OCI-M2 (cell line): ENCODE data around the gene SAGE1.
"Not testable (repeated sequence)": the region's sequence is repeated elsewhere in the genome, so short reads cannot be mapped to it uniquely, and the experiment has no call there.

Source experiments
- DNase-seq: peaks from one replicate; lab custom pipeline; 2025; ENCODE audit not compliant: unreplicated experiment; lab: John Stamatoyannopoulos, UW

The SAGE1 gene

DNA sequence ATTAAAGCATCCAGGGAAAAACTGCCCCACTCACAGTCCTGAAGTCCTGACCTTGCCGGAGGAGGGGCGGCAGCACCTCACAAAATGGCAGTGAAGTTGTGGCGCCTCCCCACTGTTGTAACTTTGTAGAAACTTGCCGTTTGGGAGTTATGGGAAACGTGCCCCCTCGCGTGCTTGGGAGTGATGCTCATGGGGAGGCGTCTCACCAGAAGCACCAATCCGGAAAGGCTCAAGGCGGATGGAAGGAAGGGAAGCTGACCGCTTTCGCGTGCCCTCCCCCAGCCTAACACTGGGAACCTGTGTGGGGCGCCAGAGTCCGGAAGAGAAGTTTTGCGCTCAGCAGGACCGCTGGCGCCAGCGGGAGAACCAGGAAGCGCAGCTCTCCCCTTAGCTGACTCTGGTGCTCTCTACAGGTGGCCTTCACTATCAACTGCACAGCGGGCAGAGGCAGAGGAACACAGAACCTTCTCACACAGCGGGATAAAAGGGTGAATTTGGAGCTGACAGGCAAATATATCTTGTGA lies at the start of gene SAGE1, which contains the start of gene CT45A10:
SAGE1 (plus strand) TSS at position 423 of the 524 bp plus-strand sequence. CDS start 2,527 bp downstream, outside the sequence.
CT45A10 (minus strand) TSS at position 151 of the 524 bp plus-strand sequence. CDS start 8,100 bp downstream, outside the sequence.
- no peak for DNase-seq

- DNase-seq: not testable (repeated sequence)
Observed at GRCh38 chrX:135854438-135854837, 39.1 kb upstream of the SAGE1 start, which contains the start of gene CT45A8. CT45A8 (minus strand) TSS chrX:135854538; CDS start chrX:135850783, 3,755 bp downstream.

GRCh38 chrX:135871712-135872111 lies 21.8 kb upstream of the SAGE1 start, which contains the start of gene CT45A9:
CT45A9 (minus strand) TSS chrX:135871812; CDS start chrX:135868061, 3,751 bp downstream.
- not testable (repeated sequence) for DNase-seq

GRCh38 chrX:135882741-135883140 lies 10.8 kb upstream of the SAGE1 start:
- DNase-seq: not testable (repeated sequence)

GRCh38 chrX:135888230-135888629 lies 5.3 kb upstream of the SAGE1 start:
- not testable (repeated sequence) for DNase-seq

DNA sequence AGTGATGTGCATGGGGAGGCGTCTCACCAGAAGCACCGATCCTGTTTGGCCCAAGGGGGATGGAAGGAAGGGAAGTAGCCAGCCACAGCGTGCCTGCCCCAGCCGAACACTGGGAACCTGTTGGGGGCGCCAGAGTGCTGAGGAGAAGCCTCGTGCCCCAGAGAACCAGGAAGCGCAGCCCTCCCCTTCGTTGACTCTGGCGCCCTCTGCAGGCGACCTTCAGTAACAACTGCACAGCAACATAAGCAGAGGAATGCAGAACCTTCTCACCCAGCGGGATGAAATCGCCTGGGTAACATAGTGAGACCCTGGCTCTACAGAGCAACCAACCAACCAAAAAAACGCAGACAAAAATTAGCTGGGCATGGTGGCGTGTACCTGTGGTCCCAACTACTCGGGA lies 4.5 kb upstream of the SAGE1 start:
- not testable (repeated sequence) for DNase-seq

DNA sequence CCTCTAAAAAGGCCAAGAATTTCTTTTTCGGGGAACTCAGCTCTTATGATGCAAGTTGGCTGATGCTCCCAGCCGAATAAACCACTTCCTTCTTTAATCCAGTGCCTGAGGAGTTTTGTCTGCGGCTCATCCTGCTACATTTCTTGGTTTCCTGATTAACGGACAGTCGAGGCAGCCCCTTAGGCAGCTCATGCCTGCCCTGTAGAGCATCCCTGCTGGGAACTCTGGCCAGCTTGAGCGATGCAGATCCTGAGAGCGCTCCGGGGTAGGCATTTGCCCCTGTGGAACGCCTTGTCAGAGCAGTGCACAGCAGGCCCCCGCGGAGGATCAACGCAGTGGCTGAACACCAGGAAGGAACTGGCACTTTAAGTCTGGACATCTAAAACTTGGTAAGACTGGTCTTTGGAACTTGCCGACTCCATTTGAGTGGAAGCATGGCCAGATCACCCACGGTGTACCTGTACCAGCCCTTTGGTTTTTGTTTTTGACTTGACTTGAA lies 3.4 kb upstream of the SAGE1 start:
- no peak for DNase-seq

DNA sequence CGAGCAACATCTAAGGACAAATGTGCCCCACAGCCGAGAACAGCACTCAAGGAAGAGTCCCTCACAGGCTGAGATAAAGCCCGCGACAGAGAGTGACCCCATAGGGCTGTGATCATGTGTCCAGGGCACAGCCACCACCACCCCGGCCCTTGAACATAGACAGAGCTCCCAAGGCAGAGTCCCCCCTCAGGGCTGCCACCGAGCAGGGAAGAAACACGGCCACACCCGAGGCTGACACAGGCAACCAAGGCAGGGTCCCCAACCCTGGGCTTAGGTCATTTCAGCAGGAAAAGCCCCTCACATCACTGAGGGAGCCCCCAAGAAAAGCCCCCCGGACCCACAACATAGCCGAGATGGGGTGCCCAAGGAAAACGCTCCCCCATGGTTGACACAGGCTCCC lies 735 bp upstream of the SAGE1 start:
- DNase-seq: no peak

DNA sequence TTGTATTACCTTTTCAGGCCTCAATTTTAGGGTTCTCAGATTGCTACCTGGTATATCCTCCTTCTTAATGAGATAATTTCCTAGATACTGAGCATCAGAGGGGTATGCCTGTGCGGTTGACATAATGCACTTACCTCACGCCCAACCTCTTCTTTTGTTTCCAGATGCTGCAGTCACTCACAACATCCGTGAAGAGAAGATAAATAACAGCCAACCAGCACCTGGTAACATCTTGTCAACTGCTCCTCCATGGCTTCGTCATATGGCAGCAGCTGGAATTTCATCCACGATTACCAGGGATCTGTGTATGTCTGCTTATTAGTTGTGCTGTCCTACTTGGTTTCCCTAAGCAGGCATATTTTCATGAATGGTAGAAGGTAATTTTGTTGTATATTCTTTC lies 16.7 kb downstream of the SAGE1 start:
- no peak for DNase-seq

DNA sequence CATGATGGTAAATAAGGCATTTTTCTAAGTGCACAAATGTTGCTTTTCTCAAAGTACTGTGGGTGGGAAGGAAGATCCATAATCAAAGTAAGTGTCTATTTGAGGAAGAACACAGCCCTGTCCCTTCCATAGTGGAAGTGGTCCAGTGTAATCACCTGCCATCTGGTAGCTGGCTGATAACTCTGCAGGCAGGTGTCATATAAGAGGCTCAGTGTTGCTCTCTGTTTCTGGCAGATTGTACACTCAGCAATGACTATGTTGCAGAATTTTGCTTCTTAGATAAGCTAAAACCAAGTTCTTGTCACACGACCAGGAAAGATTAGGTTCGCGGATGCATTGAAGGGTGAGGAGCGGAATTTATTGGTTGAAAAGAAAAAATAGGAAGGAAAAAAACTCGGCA lies 20.9 kb downstream of the SAGE1 start:
- DNase-seq: no peak

DNA sequence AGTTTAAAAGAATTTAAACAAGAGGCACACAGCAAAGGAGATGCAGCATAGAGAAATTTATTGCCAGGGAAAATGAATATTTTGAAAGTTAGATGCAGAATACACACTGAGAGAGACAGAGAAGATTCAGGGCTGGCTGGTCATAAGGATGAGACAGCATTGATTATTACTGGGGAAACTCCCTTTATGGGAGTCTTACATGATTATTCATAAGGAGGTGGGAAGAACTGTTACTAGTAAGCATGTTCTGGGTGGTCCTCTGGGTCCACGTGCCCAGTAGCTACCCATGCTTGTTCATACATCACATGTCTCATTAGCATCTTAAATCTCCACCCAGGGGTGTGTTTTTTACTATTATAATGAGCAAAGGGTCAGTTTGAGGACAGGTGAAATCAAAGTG lies 27.0 kb downstream of the SAGE1 start:
- not testable (repeated sequence) for DNase-seq

GRCh38 chrX:135923353-135923752 lies 29.8 kb downstream of the SAGE1 start:
- no peak for DNase-seq

DNA sequence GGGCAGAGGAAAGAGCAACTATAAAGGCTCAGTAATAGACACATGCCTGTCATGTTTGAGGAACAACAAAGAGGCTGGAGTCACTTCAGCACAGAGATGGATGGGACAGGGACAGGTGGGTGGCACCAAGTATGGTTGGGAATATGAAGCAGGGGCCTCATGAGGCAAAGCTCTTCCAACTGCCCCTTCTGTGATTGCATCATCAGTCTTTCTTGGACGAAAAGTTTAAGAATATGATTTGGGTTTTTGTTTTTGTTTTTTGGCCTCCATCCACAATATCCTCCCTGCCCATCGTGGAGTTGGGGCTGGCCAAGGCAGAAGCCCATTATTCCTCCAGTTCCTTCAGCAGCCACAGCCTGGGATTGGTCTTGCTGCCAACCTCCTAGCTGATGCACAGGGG lies 34.4 kb downstream of the SAGE1 start:
- DNase-seq: no peak

- DNase-seq: no peak
Observed at GRCh38 chrX:135931644-135932487, 38.4 kb downstream of the SAGE1 start.

- DNase-seq: no peak
Observed at GRCh38 chrX:135944486-135944885, 51.0 kb downstream of the SAGE1 start.

DNA sequence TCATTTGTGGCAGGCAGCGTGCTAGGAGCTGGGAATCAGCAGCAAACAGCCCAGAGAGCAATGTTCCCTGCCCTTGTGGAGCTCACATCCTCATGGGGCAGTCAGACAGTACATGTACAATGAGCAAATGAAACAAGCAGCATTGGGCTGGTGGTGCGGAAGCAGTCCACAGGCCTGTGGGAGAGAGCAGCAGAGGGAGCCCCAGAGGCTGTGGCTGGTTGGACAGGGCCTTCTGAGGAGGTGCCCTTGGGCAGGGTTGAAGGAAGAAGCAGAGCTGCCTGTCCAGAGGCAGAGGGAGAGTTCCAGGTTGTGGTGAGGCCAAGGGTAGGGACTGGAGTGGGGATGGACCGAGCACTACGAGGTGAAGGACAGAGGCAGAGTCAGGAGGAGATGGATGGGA lies 57.8 kb downstream of the SAGE1 start:
- DNase-seq: no peak
